CD4-positive, alpha-beta T cell treated with Interleukin-2 at 100 ng/mL for 4 hours (primary cell): Measurements from ENCODE around the gene SSC5D.
"Not testable (repeated sequence)": the region's sequence is repeated elsewhere in the genome, so short reads cannot be mapped to it uniquely, and the experiment has no call there.

Experiments
- DNase-seq: peaks from one replicate; pipeline ENCODE4 v3.0.0-alpha.2; 2020; ENCODE audit warnings: low spot score

SSC5D gene

DNA sequence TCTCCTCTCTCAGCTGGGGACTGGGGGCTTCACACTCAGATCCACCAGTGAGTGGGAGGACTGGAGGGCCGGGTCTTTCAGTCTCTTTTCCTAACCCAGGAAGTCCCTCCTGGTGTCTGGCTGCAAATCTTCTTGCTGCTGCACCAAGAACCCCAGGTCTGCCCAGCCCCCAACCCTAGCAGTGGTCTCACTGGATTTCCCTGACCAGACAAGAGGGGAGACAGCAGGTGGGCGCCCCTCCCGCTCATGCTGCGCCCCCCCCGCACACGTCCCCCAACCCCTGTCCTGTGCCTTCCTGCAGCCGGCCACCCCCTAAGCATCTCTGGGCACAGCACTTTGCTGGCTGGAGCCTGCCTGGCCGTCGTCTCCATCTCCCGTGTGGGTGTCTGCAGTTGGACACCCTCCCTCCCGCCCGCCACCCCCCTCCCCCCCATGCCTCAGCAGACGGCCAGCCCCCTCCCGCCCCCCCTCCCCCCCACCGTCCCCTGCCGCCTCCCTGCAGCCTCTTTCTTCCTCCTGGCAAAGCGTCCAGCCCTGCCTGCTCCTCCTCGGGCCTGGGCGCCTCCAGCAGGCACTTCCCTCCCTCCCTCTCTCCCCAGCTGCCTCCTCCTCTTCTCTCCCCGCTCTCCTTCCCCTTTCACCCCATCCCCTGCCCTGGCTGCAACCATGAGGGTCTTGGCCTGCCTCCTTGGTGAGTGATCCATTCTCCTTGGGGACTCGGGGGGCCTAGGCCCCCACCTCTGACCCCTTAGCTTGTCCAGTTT is at the start of gene SSC5D:
TSS of gene SSC5D (plus strand) at position 513 of the 764 bp plus-strand sequence. CDS start at position 667, 154 bp downstream.
- no peak for DNase-seq

DNA sequence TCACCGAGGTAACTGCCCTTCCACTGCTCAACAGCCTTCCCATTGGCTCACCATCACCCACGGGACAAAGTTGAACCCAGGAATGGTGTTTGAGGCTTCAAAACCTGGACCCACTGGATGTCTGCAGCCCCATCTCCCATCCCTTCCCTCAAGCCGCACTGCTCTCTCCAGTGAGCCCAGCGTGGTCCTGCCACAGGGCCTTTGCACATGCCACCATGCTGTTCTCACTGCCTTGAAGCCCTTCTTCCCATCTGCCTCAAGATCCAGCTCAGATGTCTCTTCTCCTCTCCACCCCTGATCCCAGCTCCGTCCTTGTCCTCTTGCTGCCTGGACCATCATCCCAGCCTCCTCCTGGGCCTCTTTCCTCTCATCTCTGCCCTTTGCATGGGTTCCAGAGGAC is 49.2 kb upstream of the SSC5D start:
- DNase-seq = no peak

DNA sequence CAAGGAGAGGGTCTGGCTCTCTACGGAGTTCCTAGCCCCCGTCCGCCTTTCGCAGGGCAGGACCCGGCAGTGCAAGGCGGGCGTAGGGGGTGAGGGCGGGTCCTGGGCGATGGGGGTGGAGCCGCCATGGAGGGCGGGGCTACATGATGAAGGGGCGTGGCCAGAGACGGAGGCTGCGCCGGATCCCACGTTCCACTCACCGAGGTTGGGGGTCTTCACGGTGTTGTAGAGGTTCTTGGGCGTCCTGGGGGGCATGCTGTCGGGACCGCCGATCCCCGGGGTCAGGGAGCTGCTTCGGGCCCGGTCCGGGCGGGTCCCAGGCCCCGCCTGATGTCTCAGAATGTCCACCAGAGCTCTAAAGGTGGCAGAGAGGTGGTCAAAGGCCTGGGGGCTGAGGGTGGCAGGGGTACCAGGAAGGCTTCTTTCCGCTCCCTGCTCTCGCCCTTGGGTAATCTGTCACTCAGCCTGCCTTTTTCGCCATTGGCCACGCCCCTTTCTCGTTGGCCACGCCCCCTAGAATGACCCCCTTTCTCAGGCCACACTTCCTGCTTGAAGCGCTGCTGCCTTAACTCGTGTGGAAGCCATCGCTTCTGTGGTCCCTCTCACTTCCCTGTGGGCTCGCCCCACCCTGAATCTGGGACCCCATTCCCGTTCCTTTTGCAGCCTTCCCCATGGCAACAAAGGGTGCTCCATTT is 47.7 kb upstream of the SSC5D start:
- DNase-seq = no peak

DNA sequence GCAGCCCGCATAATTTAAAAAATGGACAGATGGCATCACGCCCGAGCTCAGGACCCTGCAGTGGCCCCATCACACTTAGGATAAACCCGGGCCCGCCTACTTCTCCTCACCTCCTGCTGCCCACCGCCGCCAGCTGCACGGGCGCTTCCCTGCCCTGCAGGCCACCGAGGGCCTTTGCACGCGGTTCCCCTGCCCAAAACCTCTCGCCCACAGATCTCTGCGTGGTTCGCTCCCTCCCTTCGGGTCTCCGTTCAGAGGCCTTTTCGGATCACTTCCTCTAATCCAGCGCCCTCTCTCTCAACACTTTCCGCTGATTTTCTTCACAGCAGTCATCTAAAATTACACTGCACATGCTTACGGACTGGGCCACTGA is 46.9 kb upstream of the SSC5D start:
- no peak for DNase-seq

DNA sequence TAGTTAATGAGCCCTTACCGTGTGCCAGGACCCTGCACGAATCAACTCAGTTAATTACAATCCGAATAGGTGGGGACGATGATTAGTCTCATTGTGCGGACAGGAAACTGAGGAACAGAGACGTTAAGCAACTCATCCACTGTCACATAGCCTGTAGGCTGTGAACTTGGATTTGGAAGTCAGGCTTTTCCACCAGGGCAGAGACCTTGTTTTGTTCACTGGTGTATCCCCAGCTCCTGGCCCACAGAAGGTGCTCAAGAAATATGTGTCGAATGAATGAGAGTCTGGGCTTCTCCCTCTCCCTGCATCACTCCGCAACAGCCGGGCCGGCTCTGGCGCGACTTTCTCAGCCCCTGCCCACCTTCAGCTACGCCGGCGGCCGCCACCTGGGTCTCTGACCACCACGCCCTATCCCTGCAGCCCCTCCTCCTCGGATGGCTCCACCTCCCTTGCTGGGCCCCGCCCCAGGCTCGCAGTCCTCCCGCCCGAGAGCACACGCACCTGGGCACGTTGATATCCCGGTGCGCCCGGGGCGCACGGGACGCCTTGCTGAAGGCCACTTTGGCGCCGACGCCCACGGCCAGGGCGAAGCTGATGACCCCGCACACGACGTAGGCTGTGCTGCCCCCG is 46.4 kb upstream of the SSC5D start:
- no peak for DNase-seq

DNA sequence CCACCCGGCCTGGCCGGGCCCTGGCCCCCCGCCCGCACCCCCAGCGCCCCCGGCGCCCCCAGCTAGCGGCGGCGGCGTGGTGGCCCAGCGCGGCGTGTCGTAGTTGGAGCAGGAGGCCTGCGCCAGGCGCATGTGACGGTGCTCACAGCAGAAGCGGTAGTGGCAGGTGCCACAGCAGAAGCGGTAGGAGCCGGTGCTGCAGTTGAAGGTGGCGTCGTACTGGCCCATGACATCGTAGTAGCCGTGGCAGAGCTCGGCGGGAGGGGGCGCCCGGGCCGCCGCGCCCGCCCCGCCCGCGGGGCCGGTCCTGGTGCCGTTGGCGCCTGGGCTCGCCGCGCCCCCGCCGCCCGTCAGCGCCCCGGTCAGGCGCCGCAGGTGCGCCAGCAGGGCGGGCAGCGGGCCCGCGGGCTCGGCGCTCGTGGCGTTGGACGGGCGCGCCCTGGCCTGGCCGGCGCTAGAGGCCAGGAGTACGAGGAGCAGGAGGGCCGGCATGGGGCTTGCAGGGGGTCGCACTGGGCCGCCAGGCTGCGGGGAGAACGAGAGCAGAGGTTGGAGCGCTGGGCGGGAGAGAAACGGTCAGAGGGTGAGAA is 45.8 kb upstream of the SSC5D start:
- DNase-seq = no peak

DNA sequence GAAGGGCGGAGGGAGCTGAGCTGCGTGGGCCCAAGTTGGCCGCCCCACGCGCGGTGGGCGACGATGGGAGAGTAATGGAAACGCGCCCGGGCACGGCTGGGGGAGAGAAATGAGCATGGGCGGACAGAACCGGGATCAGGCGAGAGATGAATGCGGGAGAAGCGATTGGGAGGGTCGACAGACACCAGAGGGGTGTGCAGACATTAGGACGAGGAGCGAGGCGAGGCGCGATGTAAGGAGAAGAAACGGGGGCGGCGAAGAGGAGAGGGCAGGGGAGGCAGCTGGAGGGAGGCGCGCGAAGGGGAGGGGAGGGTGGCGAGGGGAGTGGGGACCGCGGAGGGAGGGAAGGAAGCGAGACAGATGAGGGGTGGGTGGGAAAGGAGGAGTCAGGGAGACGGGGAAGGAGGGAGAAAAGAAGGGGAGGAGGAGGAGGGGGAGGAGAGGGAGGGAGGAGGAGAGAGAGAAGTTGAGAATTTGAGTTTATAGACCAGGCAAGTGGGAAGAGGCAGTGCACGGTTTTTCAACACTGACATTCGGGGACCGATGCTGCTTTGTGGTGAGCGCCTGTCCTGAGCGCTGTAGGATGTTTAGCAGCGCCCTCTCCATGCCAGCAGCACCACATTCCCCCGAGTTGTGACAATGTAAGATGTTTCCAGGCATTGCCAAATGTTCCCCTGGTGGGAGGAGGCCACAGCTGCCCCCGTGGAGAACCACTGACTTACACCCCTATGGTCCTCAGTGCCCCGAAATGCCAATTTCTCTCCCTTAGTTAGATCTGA is 45.0 kb upstream of the SSC5D start, which contains the start of gene SHISA7:
TSS of gene SHISA7 (minus strand) at position 256 of the 779 bp plus-strand sequence. CDS start 437 bp downstream, outside the sequence.
- DNase-seq = no peak

DNA sequence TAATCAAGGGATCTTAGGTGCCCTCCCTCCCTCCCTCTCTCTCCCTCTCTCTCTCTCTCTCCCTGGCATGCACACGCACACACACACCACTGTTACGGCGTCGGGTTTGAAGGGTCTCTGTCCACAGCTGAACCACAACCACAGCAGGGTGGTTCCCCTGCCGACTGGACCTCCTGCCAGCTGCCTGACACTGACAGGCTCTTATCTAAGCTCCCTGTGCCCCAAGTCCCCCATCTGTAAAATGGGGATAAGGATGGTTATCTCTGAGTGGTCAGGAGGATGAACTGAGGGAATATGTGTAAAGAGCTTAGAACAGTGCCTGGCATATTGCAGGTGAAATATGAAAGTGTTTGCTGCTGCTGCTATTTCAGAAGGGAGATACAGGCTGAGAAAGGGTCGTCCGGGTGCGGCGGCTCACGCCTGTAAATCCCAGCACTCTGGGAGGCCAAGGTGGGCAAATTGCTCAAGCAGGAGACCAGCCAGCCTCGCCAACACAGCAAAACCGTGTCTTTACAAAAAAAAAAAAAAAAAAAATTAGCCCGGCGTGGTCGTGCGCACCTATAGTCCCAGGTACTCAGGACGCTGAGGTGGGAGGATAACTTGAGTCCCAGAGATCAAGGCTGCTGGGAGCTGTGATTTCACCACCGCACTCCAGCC is 44.3 kb upstream of the SSC5D start:
- DNase-seq = no peak

DNA sequence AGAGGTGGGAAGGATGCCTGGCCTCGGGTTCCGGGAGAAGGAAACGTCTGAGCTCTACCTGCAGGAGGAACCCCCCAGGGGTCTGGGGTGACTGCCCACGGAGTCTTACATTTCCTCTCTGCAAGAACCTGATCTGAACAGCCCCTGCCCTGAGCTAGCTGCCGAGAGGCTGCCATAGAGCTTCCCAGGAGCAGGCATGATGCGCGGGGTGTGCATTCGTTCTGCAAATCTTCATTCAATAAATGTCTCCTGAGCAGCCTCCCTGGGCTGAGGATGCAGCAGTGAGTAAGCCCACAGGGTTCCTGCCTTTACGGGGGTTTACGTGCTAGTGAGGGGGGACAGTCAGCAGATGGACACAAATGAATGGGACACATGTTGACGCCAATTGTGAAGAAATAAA is 43.6 kb upstream of the SSC5D start:
- DNase-seq = no peak

DNA sequence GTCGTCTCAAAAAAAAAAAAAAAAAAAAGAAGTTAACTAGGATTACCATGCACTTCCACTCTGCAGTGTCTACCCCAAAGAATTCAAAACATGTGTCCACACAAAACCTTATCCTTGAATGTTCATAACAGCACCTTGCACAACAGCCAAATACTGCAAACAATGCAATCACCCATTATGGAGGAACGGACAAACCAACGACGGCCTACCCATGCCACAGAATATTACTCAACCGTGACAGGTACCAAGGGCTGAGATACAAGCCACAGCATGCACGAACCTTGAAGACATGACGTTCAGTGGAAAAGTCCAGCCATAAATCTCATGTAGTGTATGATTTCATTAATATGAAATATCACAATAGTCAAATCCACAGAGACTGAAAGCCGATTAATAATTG is 42.2 kb upstream of the SSC5D start:
- DNase-seq = no peak

DNA sequence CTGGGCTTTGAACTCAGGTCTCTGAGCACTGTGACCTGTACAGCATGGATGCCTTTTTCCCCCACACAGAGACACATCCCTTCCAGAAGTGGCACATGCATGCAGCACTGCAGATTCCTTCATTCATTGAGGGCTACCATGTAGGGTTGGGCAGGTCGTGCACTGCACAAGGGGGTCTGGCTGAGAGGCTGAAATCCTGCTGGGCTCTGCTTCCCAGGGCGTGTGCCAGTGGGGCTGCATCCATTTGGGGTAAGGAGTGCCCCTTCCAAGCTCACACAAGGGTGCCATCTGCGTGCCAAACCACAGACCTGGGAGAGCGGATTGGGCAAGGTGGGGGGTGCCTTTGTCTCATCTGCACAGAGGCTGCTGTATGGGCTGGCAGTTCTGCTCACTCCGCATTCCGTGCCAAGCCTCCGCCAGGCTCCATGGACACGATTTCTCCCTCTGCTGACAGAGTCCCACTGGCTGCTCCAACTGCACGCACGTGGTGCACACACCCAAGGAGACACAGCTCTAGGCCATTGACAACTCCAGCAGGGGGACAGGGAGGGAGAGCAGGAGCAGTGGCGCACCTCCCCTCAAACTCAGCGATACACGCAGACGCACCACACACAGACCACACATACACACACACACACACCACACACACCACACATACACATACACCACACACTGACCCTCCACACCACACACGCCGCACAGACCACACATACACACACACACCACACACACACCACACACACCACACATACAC is 40.6 kb upstream of the SSC5D start:
- DNase-seq = no peak

DNA sequence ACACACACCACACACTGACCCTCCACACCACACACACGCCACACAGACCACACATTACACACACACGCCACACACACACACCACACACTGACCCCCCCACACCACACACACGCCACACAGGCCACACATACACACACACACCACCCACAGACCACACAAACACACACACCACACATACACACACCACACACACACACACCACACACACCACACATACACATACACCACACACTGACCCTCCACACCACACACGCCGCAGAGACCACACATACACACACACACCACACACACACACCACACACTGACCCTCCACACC is 40.1 kb upstream of the SSC5D start:
- not testable (repeated sequence) for DNase-seq

DNA sequence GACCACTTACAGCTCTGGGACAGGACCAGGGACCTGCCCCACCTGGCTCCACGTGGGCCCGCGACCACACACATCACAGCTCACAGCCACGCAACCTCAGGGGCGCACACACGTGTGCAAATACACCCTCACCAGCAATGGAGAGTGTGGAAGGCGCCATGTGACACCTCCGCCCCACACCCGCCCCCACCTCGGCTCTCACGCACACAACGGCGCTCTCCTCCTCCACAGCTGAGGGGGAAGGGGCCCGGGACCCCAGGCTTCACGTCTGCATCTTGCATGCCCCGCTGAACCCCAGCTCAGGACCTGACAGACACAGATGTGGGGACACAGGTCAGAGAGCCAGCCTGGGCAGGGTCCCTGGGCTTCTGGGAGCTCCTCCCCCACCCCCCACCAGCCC is 38.8 kb upstream of the SSC5D start:
- DNase-seq = no peak

DNA sequence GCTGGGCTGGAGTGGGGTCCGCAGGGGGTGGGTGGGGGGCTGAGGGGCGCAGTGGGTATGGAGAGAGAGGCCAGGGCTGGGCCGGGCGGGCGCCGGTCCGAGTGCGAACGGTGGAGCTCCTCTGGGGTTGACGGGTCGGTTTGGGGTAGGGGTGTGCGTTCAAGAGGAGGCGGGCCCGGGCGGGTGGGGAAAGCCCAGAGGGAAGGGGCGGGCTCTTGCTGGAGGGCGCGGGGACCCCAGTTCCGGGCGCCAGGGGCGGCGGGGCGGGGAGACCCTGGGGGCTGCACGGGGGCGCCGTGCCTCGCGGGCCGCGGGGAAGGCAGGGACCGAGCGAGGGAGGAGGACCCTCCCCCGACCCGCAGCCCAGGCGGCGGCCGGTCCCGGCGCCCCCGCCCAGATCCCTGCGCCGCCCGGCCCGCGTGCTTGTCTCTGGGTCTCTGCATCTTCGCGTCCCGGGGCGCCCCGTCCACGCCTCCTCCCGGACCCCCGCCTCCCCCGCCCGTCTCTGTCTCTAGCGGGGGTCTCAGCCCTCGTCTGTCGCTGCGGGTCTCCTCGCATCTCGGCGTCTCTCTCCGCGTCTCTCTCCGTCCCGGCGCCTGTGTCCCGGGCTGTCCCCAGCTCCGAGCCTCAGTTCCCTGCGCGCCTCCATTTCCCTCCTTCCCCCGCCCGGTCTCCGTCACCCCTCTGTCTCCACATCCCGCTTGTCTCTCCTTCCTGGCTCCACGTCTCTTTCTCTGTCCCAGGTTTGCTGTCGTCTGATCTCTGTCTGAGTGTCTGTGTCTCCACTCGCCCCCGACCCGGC is 36.9 kb upstream of the SSC5D start:
- DNase-seq = no peak

DNA sequence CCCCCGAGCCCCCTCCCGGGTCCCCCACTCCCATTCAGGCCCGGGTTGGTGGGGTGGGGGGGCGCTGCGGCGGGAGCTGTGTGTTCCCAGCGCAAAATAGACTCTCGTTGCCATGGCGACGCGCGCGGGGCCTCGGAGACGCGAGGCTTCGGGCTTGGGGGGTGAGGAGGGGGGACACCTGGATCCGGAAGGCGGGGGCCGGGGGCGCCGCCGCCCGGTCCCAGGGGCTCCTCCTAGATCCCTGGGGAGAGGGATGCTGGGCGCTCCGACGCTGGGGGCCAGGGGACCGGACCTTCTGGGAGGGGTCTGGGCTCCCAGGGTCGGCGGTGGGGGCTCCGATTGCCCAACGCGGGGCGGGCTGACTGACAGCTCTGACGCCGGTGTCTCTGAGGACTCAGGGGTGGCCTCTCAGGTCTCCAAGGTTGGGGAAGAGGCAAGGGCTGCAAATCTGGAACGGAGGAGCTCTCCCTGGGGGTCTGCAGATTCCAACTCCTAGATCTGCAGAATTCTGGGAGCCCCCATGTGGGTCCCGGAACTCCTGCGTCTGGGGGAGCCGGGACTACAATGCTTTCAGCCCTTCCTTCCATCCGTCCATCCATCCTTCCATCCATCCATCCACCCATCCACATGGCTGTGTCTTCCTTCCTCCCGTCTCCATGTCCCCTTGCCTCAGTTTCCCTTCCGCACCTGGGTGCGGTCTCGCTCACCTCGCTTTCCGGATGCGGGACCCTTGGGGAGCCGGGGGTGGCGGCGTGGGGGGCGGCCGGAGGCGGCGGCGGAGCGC is 36.1 kb upstream of the SSC5D start:
- no peak for DNase-seq

DNA sequence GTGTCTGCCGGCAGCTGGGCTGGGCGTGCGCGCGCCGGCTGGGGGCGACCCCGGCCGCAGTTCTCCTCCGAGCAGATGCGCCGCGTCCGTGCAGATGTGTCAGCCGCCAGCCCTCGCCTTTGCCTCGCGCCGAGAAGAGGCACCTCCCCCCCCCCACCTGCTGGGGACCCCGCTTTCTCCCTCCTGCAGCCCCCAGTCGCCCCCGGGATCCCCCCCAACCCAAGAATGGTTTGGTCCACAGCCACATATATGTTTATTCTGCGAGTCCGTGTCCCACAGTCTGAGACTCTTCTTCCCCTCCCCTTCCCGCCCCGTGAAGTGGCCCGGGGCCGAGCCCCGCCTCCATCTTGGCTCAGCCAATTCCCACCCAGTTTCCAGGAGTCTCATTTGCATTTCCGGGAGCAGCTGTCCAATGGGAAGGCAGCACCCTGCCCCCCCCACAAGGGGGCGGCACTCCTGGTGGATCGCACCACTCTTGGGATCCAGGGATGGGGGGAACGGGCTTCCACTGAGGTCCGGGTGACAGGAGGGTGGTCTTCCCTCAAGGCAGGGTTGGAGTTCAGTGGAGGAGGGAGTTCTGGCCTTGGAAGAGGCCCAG is 35.4 kb upstream of the SSC5D start:
- DNase-seq = peak; percentile 46

DNA sequence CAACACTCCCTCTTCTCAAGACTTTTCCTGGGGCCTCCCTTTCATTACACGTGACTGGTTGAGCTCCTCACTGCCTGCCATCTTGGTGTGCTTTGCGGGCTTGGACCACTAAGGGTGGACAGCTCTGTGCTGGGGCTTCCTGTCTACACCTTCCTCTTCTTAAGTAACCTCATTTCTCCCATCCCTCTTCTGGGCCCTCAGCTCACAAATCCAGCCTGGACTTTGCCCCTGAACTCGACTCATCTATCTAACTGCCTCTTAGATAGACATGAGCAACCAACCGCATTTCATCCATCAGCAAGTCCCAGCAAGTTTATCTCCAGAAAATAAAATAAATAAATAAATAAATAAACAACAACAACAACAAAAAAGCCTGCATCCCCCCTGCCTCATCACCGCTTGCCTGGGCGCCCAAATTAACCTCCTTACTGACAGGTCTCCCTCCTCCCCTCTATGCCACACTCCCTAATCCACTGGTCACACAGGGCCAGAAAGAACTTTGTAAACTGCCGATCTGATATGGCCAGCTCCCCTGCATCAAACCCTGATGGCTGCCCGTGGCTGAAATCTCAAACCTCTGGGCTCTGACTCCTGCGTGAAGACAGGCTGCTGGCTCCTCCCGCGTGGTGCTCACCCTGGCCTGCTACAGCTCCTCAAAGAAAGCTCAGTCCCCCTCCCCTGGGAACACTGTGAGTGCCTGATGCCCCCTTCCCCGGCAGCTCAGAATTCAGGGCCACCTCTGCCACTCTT is 34.5 kb upstream of the SSC5D start:
- DNase-seq = no peak

DNA sequence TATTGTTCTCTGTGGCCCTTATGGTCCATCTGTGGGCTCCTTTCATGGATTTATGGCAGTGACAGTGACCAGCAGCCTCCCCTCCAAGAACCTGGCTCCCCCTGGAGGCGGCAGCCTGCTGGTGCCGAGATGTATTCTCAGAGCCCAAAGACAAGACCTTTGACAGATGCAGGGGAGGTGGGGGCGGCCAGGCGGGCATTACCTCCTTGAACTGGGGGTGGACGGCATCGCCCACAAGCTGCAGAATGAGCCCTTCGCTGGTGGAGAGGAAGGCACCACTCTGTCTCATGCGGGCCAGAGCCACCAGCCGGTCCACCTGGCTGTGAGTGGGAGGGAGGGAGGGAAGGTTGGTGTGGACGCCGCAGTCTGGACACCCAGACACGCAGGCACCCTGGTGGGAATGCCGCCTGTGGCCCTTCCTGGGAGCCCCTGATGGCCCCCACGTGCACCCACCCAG is 33.4 kb upstream of the SSC5D start:
- DNase-seq = peak; percentile 50
